ENCODE measurements around the gene HEXIM1. TPM values are rescaled to one million over a fixed set of nuclear protein-coding genes. Genes with fewer than 3 reads are reported as not detected.

The HEXIM1 gene
- total RNA-seq, 1 experiment from 2014 or later, result 20.3 TPM

DNA sequence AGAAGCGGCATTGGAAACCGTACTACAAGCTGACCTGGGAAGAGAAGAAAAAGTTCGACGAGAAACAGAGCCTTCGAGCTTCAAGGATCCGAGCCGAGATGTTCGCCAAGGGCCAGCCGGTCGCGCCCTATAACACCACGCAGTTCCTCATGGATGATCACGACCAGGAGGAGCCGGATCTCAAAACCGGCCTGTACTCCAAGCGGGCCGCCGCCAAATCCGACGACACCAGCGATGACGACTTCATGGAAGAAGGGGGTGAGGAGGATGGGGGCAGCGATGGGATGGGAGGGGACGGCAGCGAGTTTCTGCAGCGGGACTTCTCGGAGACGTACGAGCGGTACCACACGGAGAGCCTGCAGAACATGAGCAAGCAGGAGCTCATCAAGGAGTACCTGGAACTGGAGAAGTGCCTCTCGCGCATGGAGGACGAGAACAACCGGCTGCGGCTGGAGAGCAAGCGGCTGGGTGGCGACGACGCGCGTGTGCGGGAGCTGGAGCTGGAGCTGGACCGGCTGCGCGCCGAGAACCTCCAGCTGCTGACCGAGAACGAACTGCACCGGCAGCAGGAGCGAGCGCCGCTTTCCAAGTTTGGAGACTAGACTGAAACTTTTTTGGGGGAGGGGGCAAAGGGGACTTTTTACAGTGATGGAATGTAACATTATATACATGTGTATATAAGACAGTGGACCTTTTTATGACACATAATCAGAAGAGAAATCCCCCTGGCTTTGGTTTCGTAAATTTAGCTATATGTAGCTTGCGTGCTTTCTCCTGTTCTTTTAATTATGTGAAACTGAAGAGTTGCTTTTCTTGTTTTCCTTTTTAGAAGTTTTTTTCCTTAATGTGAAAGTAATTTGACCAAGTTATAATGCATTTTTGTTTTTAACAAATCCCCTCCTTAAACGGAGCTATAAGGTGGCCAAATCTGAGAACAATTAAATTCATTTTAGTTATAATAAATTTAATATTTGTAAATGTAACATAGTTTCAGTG, 1.7 kb downstream of the HEXIM1 start:
- DNase-seq, result peak; percentile 57
- H3K27me3 ChIP-seq, result no peaks in the 10 kb centered on the region
- H3K9me3 ChIP-seq, result no peaks in the 10 kb centered on the region
- peak overlapping the region; percentile 93 for H3K4me3 ChIP-seq
- peaks cover 20% of the 10 kb centered on the region for H3K36me3 ChIP-seq

DNA sequence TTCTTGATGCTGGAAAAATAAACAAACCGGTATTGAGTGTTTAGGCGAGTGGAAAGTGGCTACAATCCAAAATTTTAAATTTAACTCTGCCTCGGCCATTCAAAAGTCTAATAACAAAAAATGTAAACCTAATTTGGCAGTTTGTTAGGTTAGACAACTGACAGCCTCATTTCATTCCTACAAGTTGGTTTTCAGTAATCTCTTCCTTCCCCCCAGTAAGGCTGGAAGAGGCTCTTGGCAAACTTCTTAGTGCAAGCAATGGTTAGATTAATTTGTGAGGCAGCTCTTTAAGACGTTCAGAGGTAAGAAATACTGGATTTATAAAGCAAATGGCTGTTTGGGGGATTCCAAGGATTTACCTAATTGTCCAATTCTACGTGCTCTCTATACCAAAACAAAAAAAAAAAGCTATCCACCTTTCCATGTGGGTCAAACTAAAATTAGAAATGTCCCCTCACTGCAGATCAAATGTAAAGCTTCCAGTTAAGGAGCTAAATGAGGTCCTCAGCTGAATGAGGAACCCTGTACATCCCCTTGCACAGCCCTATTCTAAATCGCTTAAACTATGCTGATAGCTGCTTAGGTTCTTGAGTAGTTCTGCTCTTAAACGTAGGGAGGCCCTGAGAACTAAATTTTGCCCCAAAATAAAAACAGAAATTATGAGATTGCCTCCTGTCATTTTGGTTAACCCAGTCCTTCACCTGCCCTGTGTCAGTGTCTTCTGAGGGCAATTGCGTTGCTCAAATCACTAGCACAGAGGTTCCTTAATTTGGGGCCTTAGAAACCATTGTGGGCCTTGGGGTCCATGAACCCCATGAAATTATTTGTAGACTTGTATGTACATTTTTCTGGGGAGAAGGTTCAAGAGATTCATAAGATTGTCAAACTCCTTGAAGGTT, 2.9 kb downstream of the HEXIM1 start:
- Histone ChIP-seq H3K36me3 (peaks cover 20% of the 10 kb centered on the region), H3K4me3 (peak overlapping the region; percentile 93), H3K9me3 (no peaks in the 10 kb centered on the region), H3K27me3 (no peaks in the 10 kb centered on the region)
- DNase-seq, result no peak

DNA sequence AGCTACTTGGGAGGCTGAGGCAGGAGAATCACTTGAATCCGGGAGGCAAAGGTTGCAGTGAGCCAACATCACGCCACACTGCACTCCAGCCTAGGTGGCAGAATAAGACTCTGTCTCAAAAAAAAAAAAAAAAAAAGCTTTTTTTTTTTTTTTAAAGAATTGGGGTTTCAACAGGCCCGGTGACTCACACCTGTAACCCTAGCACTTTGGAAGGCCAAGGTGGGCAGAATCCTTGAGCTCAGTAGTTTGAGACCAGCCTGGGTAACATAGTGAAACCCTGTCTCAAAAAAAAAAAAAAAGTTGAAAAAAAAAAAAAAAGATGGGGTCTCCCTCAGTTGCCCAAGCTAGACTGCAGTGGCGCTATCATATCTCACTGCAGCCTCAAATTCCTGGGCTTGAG, 6.8 kb downstream of the HEXIM1 start:
- Histone ChIP-seq H3K9me3 (no peaks in the 10 kb centered on the region), H3K27me3 (no peaks in the 10 kb centered on the region), H3K4me3 (no peak overlapping the region), H3K36me3 (peaks cover 27% of the 10 kb centered on the region)
- DNase-seq, result no peak

DNA sequence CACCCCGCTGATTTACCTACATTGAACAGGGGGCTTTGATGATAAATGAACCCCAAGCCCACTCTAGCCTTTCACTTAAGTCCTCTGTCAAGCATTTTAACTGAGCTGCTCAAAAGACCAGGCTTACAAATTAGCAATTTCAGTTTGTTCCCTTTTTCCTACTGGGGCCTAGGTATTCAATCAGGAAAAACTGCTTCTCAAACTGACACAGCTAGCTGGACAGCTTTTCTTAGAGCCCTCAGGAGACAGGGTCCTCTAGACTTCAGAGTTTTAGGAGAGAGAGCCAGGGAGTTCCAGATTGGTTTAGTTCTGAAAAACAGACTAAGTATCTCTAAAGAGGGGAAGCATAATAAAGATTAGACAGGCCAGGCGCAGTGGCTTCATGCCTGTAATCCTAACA, 7.2 kb downstream of the HEXIM1 start:
- no peak for DNase-seq
- no peaks in the 10 kb centered on the region for H3K27me3 ChIP-seq
- no peaks in the 10 kb centered on the region for H3K9me3 ChIP-seq

DNA sequence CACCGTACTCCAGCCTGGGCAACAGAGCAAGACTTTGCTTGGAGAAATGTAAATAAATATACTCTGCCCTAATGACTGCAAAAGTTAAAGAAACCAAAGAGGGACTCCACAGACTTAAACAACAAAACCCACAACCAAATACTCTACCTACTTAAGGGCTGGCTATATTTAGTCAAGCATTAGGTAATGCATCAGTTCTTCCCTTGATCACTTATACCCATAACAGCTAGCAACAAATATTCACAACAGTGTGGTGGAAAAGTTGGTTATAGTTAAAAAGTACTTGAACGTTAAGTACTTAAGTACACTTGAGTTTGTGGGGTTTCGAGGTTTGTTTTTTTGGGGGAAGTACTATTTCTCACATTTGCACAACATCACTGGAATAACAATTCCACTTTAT, 8.0 kb downstream of the HEXIM1 start:
- no peak for DNase-seq
- Histone ChIP-seq H3K27me3 (no peaks in the 10 kb centered on the region), H3K9me3 (no peaks in the 10 kb centered on the region), H3K4me3 (no peak overlapping the region), H3K36me3 (peaks cover 23% of the 10 kb centered on the region)

More for the DNA sequence above, 7.2 kb downstream of the HEXIM1 start:
- Histone ChIP-seq H3K4me3 (no peak overlapping the region), H3K36me3 (peaks cover 27% of the 10 kb centered on the region)

DNA sequence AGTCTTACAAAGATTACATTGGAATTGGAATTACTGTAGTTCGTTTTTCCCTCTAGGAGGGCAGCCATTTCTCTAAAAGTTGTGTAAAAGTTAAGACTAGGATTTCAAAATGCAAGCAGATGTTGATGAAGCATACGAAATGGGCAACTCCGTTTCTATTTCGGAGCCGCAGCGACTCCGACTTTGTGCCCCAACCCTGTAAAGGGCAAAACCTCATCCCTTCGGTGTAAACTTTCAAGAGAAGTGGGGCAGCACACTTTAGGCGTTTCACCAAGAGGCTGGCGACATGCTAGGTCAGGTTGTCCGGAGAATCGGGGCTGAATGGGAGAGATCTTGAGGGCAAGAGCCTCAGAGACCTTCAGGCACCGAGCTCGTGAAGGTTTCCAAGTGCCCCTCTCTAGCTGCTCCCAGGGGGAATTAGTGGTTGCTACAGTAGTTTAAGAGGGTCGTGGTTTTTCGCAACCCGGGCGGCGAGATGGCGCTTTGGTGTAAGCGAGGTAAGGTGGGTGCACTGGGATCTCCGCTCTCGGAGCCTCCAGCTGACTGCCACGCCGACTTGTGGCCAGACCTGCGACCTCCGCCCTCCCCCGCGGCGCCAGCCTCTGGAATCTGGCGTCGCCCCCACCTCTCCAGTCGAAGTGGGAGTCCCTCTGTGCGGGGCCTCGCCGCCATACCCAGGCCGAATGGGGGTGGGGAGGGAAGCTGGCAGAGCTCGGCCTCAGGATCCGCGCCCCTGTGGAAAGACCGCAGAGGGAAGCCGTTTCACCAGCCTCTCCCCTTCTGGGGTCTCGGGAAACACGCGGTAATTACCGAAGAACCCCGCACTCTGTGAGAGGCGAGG, 12.4 kb downstream of the HEXIM1 start:
- Histone ChIP-seq H3K36me3 (peaks cover 17% of the 10 kb centered on the region), H3K4me3 (peak overlapping the region; percentile 83), H3K9me3 (no peaks in the 10 kb centered on the region), H3K27me3 (no peaks in the 10 kb centered on the region)
- peak; percentile 80 for DNase-seq

DNA sequence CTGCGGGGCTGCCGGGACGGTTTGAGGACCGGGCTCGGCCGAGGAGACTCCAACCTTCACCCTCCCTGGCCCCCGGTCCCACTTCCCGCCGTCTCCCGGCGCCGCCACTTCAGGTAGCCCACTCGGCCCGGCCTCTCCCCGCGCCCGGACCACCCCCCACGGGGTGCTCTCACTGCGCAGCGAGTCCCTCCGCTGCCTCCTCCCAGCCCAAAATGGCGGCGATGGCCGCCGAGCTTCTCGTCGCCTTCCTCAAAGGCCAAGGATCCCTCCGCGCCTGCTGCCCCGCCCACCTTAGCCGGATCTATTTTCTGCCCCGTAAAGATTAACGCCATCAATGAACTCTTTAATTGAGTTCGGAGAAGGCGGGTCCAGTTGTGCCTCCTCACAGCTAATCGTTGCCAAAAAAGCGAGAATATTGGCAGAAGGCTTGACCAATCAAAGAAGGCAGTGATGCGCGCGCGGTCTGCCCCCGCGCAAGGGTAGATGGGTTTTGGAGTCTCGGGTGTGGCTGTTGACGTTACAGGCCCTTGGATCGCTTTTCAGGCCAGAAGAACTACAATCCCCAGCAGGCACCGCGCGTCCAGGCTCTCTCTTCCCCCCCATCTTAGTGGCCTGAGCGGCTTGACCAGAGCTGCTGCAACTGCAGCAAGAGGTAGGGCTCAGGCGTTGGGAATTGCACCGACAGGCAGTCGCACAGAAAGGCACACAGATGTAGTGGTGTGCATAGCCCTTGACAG, 13.2 kb downstream of the HEXIM1 start, which contains the start of gene HEXIM2:
HEXIM2 (plus strand) TSS at position 588 of the 737 bp plus-strand sequence. CDS start 919 bp downstream, outside the sequence.
- Histone ChIP-seq H3K9me3 (no peaks in the 10 kb centered on the region), H3K27me3 (no peaks in the 10 kb centered on the region), H3K4me3 (peak within 1 kb of the TSS; percentile 83), H3K36me3 (peaks cover 17% of the 10 kb centered on the region)
- DNase-seq, result peak; percentile 98

DNA sequence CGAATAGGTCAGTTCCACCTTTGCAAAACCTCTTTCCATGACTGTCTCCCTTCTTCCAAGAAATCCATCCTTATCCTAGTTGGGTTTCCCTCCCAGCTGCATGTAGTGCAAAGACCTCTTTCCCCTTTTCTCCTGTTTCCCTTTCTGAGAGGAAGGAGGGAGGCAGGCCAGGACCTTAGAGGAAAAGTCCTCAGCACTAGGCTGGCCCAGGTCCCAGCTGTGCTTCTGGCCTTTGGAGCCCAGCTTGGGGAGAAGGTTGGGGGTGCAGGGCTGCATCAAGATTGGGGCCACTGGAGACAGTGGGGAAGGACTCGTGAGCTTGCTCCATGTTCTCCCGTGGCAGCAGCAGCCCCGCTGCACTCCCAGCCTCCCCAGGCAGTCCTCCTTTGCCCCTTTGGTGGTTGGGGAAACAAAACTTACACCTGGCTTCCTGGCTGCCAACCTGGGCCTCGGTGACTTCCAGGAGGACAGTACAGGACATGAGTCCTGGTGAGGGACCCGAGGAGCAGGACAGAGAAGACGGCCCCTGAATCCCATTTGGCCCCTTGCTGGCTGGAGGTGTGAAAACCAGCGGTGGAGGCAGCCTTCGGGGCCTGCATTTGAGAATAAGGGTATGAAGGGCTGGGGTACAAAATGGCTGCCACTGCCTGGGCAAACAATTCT, 13.9 kb downstream of the HEXIM1 start:
- DNase-seq, result no peak
- no peaks in the 10 kb centered on the region for H3K9me3 ChIP-seq
- peaks cover 17% of the 10 kb centered on the region for H3K36me3 ChIP-seq

DNA sequence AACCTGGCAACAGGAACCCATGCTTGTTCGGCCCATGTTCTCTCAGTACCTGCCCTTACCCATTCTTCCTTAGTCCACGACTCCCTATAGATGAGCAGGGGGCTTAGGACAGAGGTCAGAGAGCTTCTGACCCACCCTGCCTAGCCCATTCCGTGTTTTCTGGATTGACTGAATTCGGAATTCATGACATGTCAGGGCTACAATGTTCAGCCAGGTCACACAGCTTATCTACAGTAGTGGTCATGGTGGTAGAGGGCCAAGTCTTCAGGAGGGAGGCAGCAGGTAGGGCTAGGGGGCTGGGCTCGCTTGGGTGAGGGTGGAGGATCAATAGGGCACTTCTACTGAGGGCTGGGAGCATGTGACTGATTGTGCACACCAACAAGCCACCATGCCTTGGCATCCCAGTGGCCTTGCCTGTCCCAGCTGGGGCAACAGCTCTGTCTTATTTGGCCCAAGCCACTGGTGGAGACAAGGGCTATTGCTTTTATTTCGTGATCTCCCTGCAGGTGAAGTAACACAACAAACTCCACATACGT, 16.5 kb downstream of the HEXIM1 start:
- no peak overlapping the region for H3K4me3 ChIP-seq

More for the DNA sequence above, 13.9 kb downstream of the HEXIM1 start:
- no peaks in the 10 kb centered on the region for H3K27me3 ChIP-seq
- peak overlapping the region; percentile 83 for H3K4me3 ChIP-seq

DNA sequence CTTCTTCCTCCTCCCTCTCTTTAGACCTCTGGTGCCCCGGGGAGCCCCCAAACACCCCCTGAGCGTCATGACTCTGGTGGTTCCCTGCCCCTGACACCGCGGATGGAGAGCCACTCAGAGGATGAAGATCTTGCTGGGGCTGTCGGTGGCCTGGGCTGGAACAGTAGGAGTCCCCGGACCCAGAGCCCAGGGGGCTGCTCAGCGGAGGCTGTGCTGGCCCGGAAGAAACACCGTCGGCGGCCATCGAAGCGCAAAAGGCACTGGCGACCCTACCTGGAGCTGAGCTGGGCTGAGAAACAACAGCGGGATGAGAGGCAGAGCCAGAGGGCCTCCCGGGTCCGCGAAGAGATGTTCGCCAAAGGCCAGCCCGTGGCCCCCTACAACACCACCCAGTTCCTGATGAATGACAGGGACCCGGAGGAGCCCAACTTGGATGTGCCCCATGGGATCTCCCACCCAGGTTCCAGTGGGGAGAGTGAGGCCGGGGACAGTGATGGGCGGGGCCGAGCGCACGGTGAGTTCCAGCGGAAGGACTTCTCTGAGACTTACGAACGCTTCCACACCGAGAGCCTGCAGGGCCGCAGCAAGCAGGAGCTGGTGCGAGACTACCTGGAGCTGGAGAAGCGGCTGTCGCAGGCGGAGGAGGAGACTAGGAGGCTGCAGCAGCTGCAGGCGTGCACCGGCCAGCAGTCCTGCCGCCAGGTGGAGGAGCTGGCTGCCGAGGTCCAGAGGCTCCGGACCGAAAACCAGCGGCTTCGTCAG, 20.9 kb downstream of the HEXIM1 start:
- DNase-seq, result no peak
- Histone ChIP-seq H3K36me3 (0 out of 2 replicates have a peak, but pooled peaks cover 4% of the 10 kb centered on the region), H3K9me3 (no peaks in the 10 kb centered on the region), H3K27me3 (no peaks in the 10 kb centered on the region), H3K4me3 (no peak overlapping the region)

More for the DNA sequence above, 16.5 kb downstream of the HEXIM1 start:
- no peaks in the 10 kb centered on the region for H3K27me3 ChIP-seq
- no peak for DNase-seq
- peaks cover 9% of the 10 kb centered on the region for H3K36me3 ChIP-seq
- no peaks in the 10 kb centered on the region for H3K9me3 ChIP-seq

DNA sequence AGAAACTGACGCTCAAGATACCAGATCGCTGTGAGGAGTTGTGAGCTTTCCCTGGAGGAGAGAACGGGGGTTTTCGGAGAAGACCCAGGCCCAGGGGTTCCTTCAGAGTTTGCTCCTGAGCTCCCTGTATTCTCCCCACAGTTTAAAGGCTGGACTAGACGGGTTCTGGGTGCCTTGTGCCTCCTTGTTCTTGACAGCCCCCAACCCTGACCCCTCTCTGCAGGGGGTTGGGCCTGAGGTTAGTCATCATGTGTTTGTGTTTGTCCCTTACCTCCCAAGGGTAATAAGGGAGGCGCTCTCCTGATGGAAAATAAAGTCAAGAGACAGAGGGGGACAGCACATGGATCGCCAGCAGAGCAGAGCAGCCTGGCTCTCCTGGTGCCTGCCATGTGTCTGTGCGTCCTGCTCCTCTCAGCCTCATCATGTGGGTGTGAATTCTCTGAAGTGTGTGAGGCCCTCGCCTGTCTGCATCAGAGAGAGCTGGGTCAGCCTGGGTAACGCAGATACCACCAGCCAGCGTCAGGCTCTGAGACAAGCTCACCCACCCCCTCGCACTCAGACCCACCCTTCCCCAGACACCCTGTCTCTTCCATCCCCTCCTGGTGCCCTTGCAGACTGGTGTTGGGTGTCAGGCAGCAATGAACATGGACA, 22.1 kb downstream of the HEXIM1 start:
- Histone ChIP-seq H3K27me3 (no peaks in the 10 kb centered on the region), H3K9me3 (no peaks in the 10 kb centered on the region), H3K36me3 (0 out of 2 replicates have a peak, but pooled peaks cover 4% of the 10 kb centered on the region), H3K4me3 (peak overlapping the region; percentile 58)
- no peak for DNase-seq

DNA sequence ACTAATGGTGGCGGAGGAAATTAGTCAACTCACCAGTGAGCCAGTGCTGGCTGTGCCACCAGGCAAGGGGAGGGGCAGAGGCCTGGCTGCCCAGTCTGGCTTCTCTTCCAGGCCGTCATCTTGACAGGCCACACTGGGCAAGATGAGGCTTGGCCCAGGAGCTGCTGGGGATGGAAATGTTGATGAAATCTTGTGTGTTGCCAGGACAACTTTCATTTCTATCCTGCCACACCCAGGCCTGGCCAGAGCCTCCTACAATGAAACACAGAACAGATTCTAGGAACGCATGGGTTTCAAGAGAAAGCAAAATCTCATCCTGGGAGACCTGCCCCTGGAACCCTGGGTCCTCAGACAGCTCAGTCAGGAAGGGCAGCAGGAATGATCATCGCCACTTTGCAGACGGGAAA, 22.7 kb downstream of the HEXIM1 start:
- Histone ChIP-seq H3K36me3 (0 out of 2 replicates have a peak, but pooled peaks cover 4% of the 10 kb centered on the region), H3K4me3 (peak overlapping the region; percentile 58), H3K27me3 (no peaks in the 10 kb centered on the region), H3K9me3 (no peaks in the 10 kb centered on the region)
- DNase-seq, result peak; percentile 98

DNA sequence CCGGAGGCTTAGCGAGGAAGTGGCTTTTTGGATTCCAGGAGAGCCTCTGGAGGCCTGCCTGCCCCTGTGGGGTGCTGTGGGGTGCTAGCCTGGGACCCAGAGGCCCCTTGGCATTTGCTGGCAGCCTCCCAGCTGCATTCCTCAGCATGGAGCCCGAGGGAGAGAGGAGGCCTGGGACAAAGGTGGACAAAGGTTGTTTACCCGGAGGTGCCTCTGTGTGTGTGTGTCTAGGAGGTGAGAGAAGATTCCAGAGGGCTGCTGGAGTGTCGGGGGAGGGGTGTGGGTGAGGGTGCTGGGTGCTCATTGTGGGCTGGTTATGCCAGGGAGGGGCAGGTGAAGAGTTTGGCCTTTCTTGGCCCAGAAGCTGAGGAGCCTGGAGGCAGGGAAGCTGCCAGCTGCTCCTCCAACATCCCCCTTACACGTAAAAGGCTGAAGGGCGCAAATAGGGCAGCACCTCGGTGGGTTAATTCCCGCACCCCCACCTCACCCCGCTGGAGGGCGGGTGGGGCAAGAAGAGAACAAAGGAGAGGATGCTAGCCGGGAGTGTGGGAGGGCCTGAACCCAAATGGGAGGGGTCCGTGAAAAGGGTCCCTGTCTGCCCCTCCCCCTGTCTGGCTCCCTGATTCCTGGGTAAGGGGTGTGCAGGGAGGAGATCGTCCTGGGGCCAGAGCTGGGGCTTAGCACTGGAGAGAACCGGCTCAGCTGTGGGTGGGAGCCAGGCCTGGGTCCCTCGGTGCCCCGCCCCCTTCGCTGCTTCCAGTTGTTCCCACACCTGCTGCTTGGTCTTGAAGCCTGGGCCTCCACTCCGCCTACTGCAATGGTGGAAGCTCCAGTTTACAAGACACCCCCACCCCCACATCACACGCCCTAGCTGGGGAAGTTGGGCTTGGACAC, 23.3 kb downstream of the HEXIM1 start:
- peak; percentile 96 for DNase-seq
- Histone ChIP-seq H3K4me3 (peak overlapping the region; percentile 58), H3K36me3 (0 out of 2 replicates have a peak, but pooled peaks cover 4% of the 10 kb centered on the region), H3K9me3 (no peaks in the 10 kb centered on the region), H3K27me3 (no peaks in the 10 kb centered on the region)

Data from MG63 (cell line).